K562 (cell line): Measurements from ENCODE around the gene CBX1. TPM values are rescaled to one million over a fixed set of nuclear protein-coding genes. Genes with fewer than 3 reads are reported as not detected.

Experiments used
- ATF1 ChIP-seq, 2 experiments: fragments of 450-650 bp in 1 of 2; IDR thresholded peaks; 2 replicates each; pipeline ENCODE4 v1.6.1; 2016; ENCODE audit warnings: missing compliant biosample characterization in 1 of 2, missing genetic modification characterization in 1 of 2
- ATF3 ChIP-seq, 2 experiments: fragments of 450-650 bp in 1 of 2; sonication (generic) in 1 of 2; formaldehyde crosslinking in 1 of 2; IDR thresholded peaks in 1 of 2; conservative IDR thresholded peaks in 1 of 2; 2 replicates each; pipeline versions ENCODE4 v1.6.1 to v1.8.1; 2016 to 2023; ENCODE audit warnings: mild to moderate bottlenecking in 2 of 2, moderate library complexity in 2 of 2, inconsistent platforms in 1 of 2, missing genetic modification reagents in 1 of 2
- ATF7 ChIP-seq: fragments of 450-650 bp; IDR thresholded peaks from 2 replicates; pipeline ENCODE4 v1.7.1; 2014; ENCODE audit warnings: mild to moderate bottlenecking, moderate library complexity
- DMBX1 ChIP-seq: fragments of 250-450 bp; sonication (Bioruptor Pico); IDR thresholded peaks from 2 replicates; pipeline ENCODE4 v1.8.0; 2022; ENCODE audit warnings: inconsistent platforms, mild to moderate bottlenecking, moderate library complexity, borderline replicate concordance
- ELF1 ChIP-seq: fragments of 200-800 bp; sonication (Bioruptor generic); IDR thresholded peaks from 2 replicates; pipeline ENCODE4 v1.6.1; 2016; ENCODE audit warnings: missing genetic modification characterization, missing compliant biosample characterization
- EP300 ChIP-seq: IDR thresholded peaks from 2 replicates; pipeline ENCODE4 v1.6.1; 2012; ENCODE audit warnings: low read length, improper control_type of control experiment
- FOXM1 ChIP-seq, 2 experiments: fragments of 450-650 bp in 1 of 2; sonication (generic) in 1 of 2; formaldehyde crosslinking in 1 of 2; IDR thresholded peaks; 2 replicates each; pipeline versions ENCODE4 v1.6.1 to v1.9.0; 2017 to 2022; ENCODE audit warnings: low read depth in 2 of 2, mild to moderate bottlenecking in 2 of 2, missing genetic modification reagents in 1 of 2, moderate library complexity in 1 of 2
- HDAC2 ChIP-seq: fragments of 450-650 bp; IDR thresholded peaks from 2 replicates; pipeline ENCODE4 v1.6.1; 2016; ENCODE audit warnings: mild to moderate bottlenecking
- L3MBTL2 ChIP-seq: fragments of 450-650 bp; IDR thresholded peaks from 2 replicates; pipeline ENCODE4 v1.6.1; 2016; ENCODE audit warnings: mild to moderate bottlenecking, moderate library complexity
- LEF1 ChIP-seq: fragments of 450-650 bp; IDR thresholded peaks from 2 replicates; pipeline ENCODE4 v1.6.1; 2016; ENCODE audit warnings: mild to moderate bottlenecking
- MCM7 ChIP-seq, 2 experiments: fragments of 450-650 bp; IDR thresholded peaks; 2 replicates each; pipeline ENCODE4 v1.6.1; 2016 to 2018
- MXI1 ChIP-seq: IDR thresholded peaks from 2 replicates; pipeline ENCODE4 v1.6.1; 2011; ENCODE audit warnings: low read depth, mild to moderate bottlenecking, improper control_type of control experiment, low read length
- NEUROD1 ChIP-seq: fragments of 150-350 bp; IDR thresholded peaks from 2 replicates; pipeline ENCODE4 v1.6.1; 2014; ENCODE audit warnings: borderline replicate concordance, low read length, low read depth; ENCODE audit not compliant: partially characterized antibody
- NR2C1 ChIP-seq, 2 experiments: fragments of 450-650 bp; IDR thresholded peaks; 2 replicates each; pipeline ENCODE4 v1.6.1; 2017; ENCODE audit warnings: mild to moderate bottlenecking in 2 of 2, antibody characterized with exemption in 1 of 2, inconsistent platforms in 1 of 2, missing compliant biosample characterization in 1 of 2, missing genetic modification characterization in 1 of 2
- SMAD3 ChIP-seq: fragments of 450-650 bp; formaldehyde crosslinking; conservative IDR thresholded peaks from 2 replicates; pipeline ENCODE4 v1.4.0; 2020; ENCODE audit warnings: mild to moderate bottlenecking
- SMC3 ChIP-seq: conservative IDR thresholded peaks from 2 replicates; pipeline ENCODE4 v1.6.1; 2011; ENCODE audit warnings: low read depth, low read length, improper control_type of control experiment; ENCODE audit not compliant: insufficient read depth
- SRF ChIP-seq, 2 experiments: fragments of 250-450, 450-650 bp in 1 of 2; sonication (Bioruptor Pico) in 1 of 2; sonication (generic) in 1 of 2; formaldehyde crosslinking; IDR thresholded peaks; 2 replicates each; pipeline versions ENCODE4 v1.5.0 to v1.5.1; 2020 to 2022; ENCODE audit warnings: mild to moderate bottlenecking in 1 of 2, missing genetic modification reagents in 1 of 2
- TEAD1 ChIP-seq, 2 experiments: fragments of 450-650 bp in 1 of 2; sonication (generic) in 1 of 2; formaldehyde crosslinking; IDR thresholded peaks; 2 replicates each; pipeline versions ENCODE4 v1.4.0 to v1.8.0; 2020 to 2022; ENCODE audit warnings: mild to moderate bottlenecking in 2 of 2, missing genetic modification reagents in 1 of 2
- TFAP4 ChIP-seq: sonication (generic); formaldehyde crosslinking; IDR thresholded peaks from 2 replicates; pipeline ENCODE4 v1.8.0; 2022; ENCODE audit warnings: missing genetic modification reagents, mild to moderate bottlenecking, moderate library complexity, borderline replicate concordance
- U2AF2 ChIP-seq: fragments of 200-400 bp; formaldehyde crosslinking; optimal IDR thresholded peaks from 2 replicates; pipeline ENCODE3; 2017; ENCODE audit warnings: low read depth, mild to moderate bottlenecking, low read length
- VEZF1 ChIP-seq: fragments of 200-800 bp; sonication (Bioruptor generic); IDR thresholded peaks from 2 replicates; pipeline ENCODE4 v1.6.1; 2017; ENCODE audit warnings: missing genetic modification characterization, missing compliant biosample characterization
- ZKSCAN8 ChIP-seq: fragments of 200-800 bp; sonication (Bioruptor generic); IDR thresholded peaks from 2 replicates; pipeline ENCODE4 v1.6.1; 2016; ENCODE audit warnings: missing genetic modification characterization, missing compliant biosample characterization
- ZSCAN32 ChIP-seq: fragments of 450-650 bp; formaldehyde crosslinking; IDR thresholded peaks from 2 replicates; pipeline ENCODE4 v1.4.0; 2020; ENCODE audit warnings: mild to moderate bottlenecking, moderate library complexity
- polyA plus RNA-seq, 8 experiments: library from polyadenylated mRNA; depleted of rRNA in 4 of 8; stranded (reverse) in 5 of 8; unstranded in 3 of 8; fragments of >200 nt; fragmentation: Nextera tagmentation in 2 of 8; fragmentation: Illumina TruSeq in 1 of 8; extraction: Ambion mirVana in 2 of 8; extraction: Trizol in 1 of 8; gene quantifications; 2 replicates each; pipeline versions ENCODE4 v1.2.1 to v1.2.3, GENCODE V29; 2011 to 2014; ENCODE audit warnings: inconsistent platforms in 1 of 8, missing spikeins in 1 of 8
- total RNA-seq, 7 experiments: library from RNA; depleted of rRNA in 6 of 7; stranded (reverse); fragments of >200 nt in 6 of 7; fragmentation: Illumina TruSeq in 2 of 7; extraction: Trizol in 2 of 7; gene quantifications; 2 replicates each; pipeline versions ENCODE4 v1.2.1 to v1.2.3, GENCODE V29; 2011 to 2021; ENCODE audit warnings: low replicate concordance in 1 of 7

The CBX1 gene
- total and polyA plus RNA-seq, 9 of the 15 experiments (the other 6 are each of a cell fraction or from before 2014, with no cell fraction given): 10.6 to 95.7 (median 52.7) TPM

- no peak for TF ChIP-seq TEAD1 (CRISPR knock-in tag; IDR thresholded peaks at IDR 0.05)
- TF ChIP-seq ZSCAN32: peak; percentile 62; the same call in 1 of the 2 replicates
- no peak for TF ChIP-seq SRF (CRISPR knock-in tag; IDR thresholded peaks at IDR 0.05)
- peak; percentile 59; the same call in 1 of the 2 replicates for TF ChIP-seq NR2C1 (IDR thresholded peaks at IDR 0.05)
- peak; percentile 64 for TF ChIP-seq NR2C1 (tag; IDR thresholded peaks at IDR 0.05)
- 0 out of 2 replicates have a peak, but pooled peaks have one; percentile 32 for TF ChIP-seq VEZF1 (CRISPR knock-in tag)
- TF ChIP-seq NEUROD1: peak; percentile 18
- TF ChIP-seq ELF1: peak; percentile 69; the same call in 1 of the 2 replicates
- TF ChIP-seq ATF3 (IDR thresholded peaks at IDR 0.05): peak; percentile 95
- peak; percentile 38; the same call in 1 of the 2 replicates for TF ChIP-seq ATF3 (CRISPR knock-in tag; conservative IDR thresholded peaks at IDR 0.05)
- TF ChIP-seq MCM7 (IDR thresholded peaks at IDR 0.05): no peak
- no peak for TF ChIP-seq ZKSCAN8
- no peak for TF ChIP-seq FOXM1 (IDR thresholded peaks at IDR 0.05; ENCODE audit: low read depth)
- TF ChIP-seq FOXM1 (CRISPR knock-in tag; IDR thresholded peaks at IDR 0.05; ENCODE audit: low read depth): no peak
- TF ChIP-seq HDAC2: peak; percentile 74; the same call in 1 of the 2 replicates
- peak; percentile 88 for TF ChIP-seq ATF7
- TF ChIP-seq SMAD3 (CRISPR knock-in tag): no peak
- TF ChIP-seq SMC3: no peak
- 0 out of 2 replicates have a peak, but pooled peaks have one; percentile 25 for TF ChIP-seq TFAP4 (CRISPR knock-in tag)
- no peak for TF ChIP-seq U2AF2
- no peak for TF ChIP-seq LEF1
- no peak for TF ChIP-seq DMBX1
- TF ChIP-seq MXI1: no peak
- peak; percentile 63 for TF ChIP-seq EP300
- TF ChIP-seq ATF1 (CRISPR knock-in tag; IDR thresholded peaks at IDR 0.05): no peak
- 0 out of 2 replicates have a peak, but pooled peaks have one; percentile 15 for TF ChIP-seq ATF1 (tag; IDR thresholded peaks at IDR 0.05)
- TF ChIP-seq L3MBTL2: peak; percentile 57; the same call in 1 of the 2 replicates
These were observed 47.8 kb upstream of the CBX1 start (continued) for GRCh38 chr17:48148854-48149786.
